CD14-positive monocyte (primary cell): Measurements from ENCODE around the gene ADAMTS4. TPM values are rescaled to one million over a fixed set of nuclear protein-coding genes. Genes with fewer than 3 reads are reported as not detected.
A peak's percentile ranks its signal among the peaks of the same experiment; 100 is the strongest.

Experiments used
- DNase-seq, 3 donors: peaks; one replicate each; pipeline ENCODE4 v3.0.0-alpha.2; 2011 to 2022
- H2AFZ ChIP-seq: 2 replicates; pipeline ENCODE4 v1.6.0; 2012; ENCODE audit warnings: mild to moderate bottlenecking, low read depth, low read length, inconsistent platforms; ENCODE audit not compliant: insufficient read depth, poor library complexity, severe bottlenecking
- H3K27ac ChIP-seq, 2 donors: 1 replicate in 1 of 2; 2 replicates in 1 of 2; pipeline ENCODE4 v1.5.1; 2012 to 2013; ENCODE audit warnings: low read length in 2 of 2, control low read depth in 1 of 2, inconsistent platforms in 1 of 2, low read depth in 1 of 2, mild to moderate bottlenecking in 1 of 2
- H3K27me3 ChIP-seq, 2 donors: one replicate each; pipeline versions ENCODE4 v1.6.0 to v1.6.1; 2011 to 2013; ENCODE audit warnings: low read length in 2 of 2; ENCODE audit not compliant: control insufficient read depth in 2 of 2, insufficient read depth in 2 of 2
- H3K36me3 ChIP-seq, 2 donors: replicated peaks in 1 of 2; 1 replicate in 1 of 2; 2 replicates in 1 of 2; pipeline versions ENCODE4 v1.5.1 to v1.6.1; 2012 to 2013; ENCODE audit warnings: low read length in 2 of 2, control low read depth in 1 of 2, inconsistent platforms in 1 of 2, mild to moderate bottlenecking in 1 of 2; ENCODE audit not compliant: insufficient read depth in 2 of 2, control insufficient read depth in 1 of 2
- H3K4me1 ChIP-seq, 2 donors: 1 replicate in 1 of 2; 2 replicates in 1 of 2; pipeline versions ENCODE4 v1.5.1 to v1.6.1; 2012 to 2013; ENCODE audit warnings: low read length in 2 of 2, control low read depth in 1 of 2, inconsistent platforms in 1 of 2, mild to moderate bottlenecking in 1 of 2, moderate library complexity in 1 of 2; ENCODE audit not compliant: insufficient read depth in 2 of 2, control insufficient read depth in 1 of 2
- H3K4me2 ChIP-seq: replicated peaks from 2 replicates; pipeline ENCODE3; 2012; ENCODE audit warnings: low read length, moderate library complexity, mild to moderate bottlenecking; ENCODE audit not compliant: poor library complexity, severe bottlenecking; ENCODE audit errors: extremely low read depth
- H3K4me3 ChIP-seq, 3 experiments: fragments of 200-600 bp in 1 of 3; sonication (generic) in 1 of 3; replicated peaks in 1 of 3; 1 replicate in 2 of 3; 2 replicates in 1 of 3; pipeline ENCODE4 v1.5.1; 2011 to 2013; ENCODE audit warnings: low read length in 3 of 3, mild to moderate bottlenecking in 3 of 3, control low read depth in 2 of 3, low read depth in 2 of 3, inconsistent platforms in 1 of 3, moderate library complexity in 1 of 3
- H3K79me2 ChIP-seq: 2 replicates; pipeline ENCODE4 v1.6.0; 2012; ENCODE audit warnings: mild to moderate bottlenecking, control low read depth, inconsistent platforms, low read length, moderate library complexity; ENCODE audit not compliant: insufficient read depth
- H3K9ac ChIP-seq: 2 replicates; pipeline ENCODE4 v1.6.0; 2017; ENCODE audit warnings: low read length, mild to moderate bottlenecking; ENCODE audit not compliant: insufficient read depth, poor library complexity, severe bottlenecking
- H3K9me3 ChIP-seq, 2 donors: replicated peaks in 1 of 2; 1 replicate in 1 of 2; 2 replicates in 1 of 2; pipeline versions ENCODE4 v1.5.1 to v1.6.1; 2012 to 2013; ENCODE audit warnings: low read length in 2 of 2, control low read depth in 1 of 2; ENCODE audit not compliant: control insufficient read depth in 1 of 2, insufficient read depth in 1 of 2
- H4K20me1 ChIP-seq: 2 replicates; pipeline ENCODE4 v1.6.0; 2012; ENCODE audit warnings: mild to moderate bottlenecking, low read length, control low read depth, moderate library complexity; ENCODE audit not compliant: insufficient read depth
- H3K27ac Mint-ChIP-seq, 7 donors: one replicate each; pipeline ENCODE4 v1.8.0; 2020; ENCODE audit warnings: mild to moderate bottlenecking in 7 of 7, mixed read lengths in 7 of 7, moderate library complexity in 6 of 7, inconsistent platforms in 2 of 7
- H3K27me3 Mint-ChIP-seq, 3 donors: one replicate each; pipeline ENCODE4 v1.8.0; 2021 to 2022; ENCODE audit warnings: low read depth in 3 of 3, mild to moderate bottlenecking in 3 of 3, mixed read lengths in 3 of 3, moderate library complexity in 3 of 3, inconsistent platforms in 1 of 3
- H3K36me3 Mint-ChIP-seq, 2 donors: one replicate each; pipeline ENCODE4 v1.8.0; 2020; ENCODE audit warnings: mixed read lengths in 2 of 2, inconsistent platforms in 1 of 2, mild to moderate bottlenecking in 1 of 2
- H3K4me1 Mint-ChIP-seq: one replicate; pipeline ENCODE4 v1.8.0; 2020; ENCODE audit warnings: mild to moderate bottlenecking, mixed read lengths
- H3K4me3 Mint-ChIP-seq, 2 donors: one replicate each; pipeline ENCODE4 v1.8.0; 2020; ENCODE audit warnings: mild to moderate bottlenecking in 2 of 2, mixed read lengths in 2 of 2, moderate library complexity in 1 of 2
- H3K9me3 Mint-ChIP-seq, 7 donors: one replicate each; pipeline ENCODE4 v1.8.0; 2020 to 2022; ENCODE audit warnings: mixed read lengths in 7 of 7, mild to moderate bottlenecking in 6 of 7, moderate library complexity in 6 of 7, inconsistent platforms in 2 of 7
- WGBS: methylation state at CpG from one replicate; pipeline ENCODE4 v1.1.5; 2013; ENCODE audit warnings: missing lambda C conversion rate; ENCODE audit not compliant: insufficient coverage; 5-methylcytosine and 5-hydroxymethylcytosine counted together
- intact Hi-C, 2 donors: fragments of 100-400 bp; cut with micrococcal nuclease; formaldehyde crosslinking; loops; one replicate each; pipeline versions ENCODE4 v1.15.0 to v1.15.1; 2023
- polyA plus RNA-seq, 3 donors: library from polyadenylated mRNA; depleted of rRNA in 1 of 3; unstranded in 2 of 3; stranded (reverse) in 1 of 3; fragments of 300-500 nt in 2 of 3; fragments of >200 nt in 1 of 3; fragmentation: Illumina TruSeq in 2 of 3; gene quantifications; 1 replicate in 2 of 3; 2 replicates in 1 of 3; pipeline ENCODE4 v1.2.3, GENCODE V29; 2012 to 2021
- TF ChIP-seq, protein P1 (sequence below): fragments of 200-600 bp; IDR thresholded peaks from one replicate; pipeline ENCODE4 v1.8.0; 2022; ENCODE audit warnings: antibody characterized with exemption, mild to moderate bottlenecking

ADAMTS4 gene
- polyA plus RNA-seq, 3 donors = 0.01 to 0.04 TPM; not detected in 1

DNA sequence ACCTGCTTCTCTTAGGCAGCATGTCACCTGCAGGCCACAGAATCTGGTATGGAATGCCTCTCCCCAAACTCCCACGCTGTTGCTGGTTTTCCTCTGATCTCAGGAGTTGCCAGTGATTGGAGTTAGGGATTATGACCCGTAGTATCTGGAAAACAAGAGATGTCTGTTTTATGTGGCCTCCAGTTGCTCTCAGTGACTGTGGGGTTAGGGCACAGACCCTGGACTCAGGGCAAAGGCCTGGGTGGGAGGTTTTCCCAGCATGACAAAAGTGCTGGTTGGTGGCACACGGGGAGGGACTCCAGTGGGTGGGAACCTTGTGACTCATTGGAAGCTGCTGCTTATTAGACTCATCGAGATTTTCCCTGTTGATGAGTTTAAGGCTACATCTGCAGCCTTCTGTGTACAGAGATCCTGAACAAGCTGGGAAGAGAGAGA, 39.2 kb upstream of the ADAMTS4 start, which contains the start of gene NR1I3:
Gene NR1I3 (minus strand): TSS at position 165 of the 435 bp plus-strand sequence. CDS start 1,638 bp downstream, outside the sequence.
- Histone ChIP-seq H3K4me1 (peaks cover 6 to 13% of the 10 kb centered on the region in 2 donors), H3K4me3 (no peak within 1 kb of the TSS), H3K9ac (no peak within 1 kb of the TSS), H3K27me3 (no peaks in the 10 kb centered on the region), H4K20me1 (no peaks in the 10 kb centered on the region), H3K36me3 (no peaks in the 10 kb centered on the region), H3K4me2 (no peak within 1 kb of the TSS), H3K27ac (no peak within 1 kb of the TSS), H3K79me2 (no peaks in the 10 kb centered on the region), H3K9me3 (no peaks in the 10 kb centered on the region), H2AFZ (no peak within 1 kb of the TSS)
- peak within 1 kb of the TSS in 1 of 7 donors; percentile 34 for H3K27ac Mint-ChIP-seq
- H3K4me1 Mint-ChIP-seq = peaks cover 12% of the 10 kb centered on the region
- no peaks in the 10 kb centered on the region for H3K36me3 Mint-ChIP-seq
- intact Hi-C loops = no loop called here
- no peaks in the 10 kb centered on the region for H3K9me3 Mint-ChIP-seq
- WGBS = 82% methylated on average over 3 of the region's 4 CpGs
- peak in 1 of 3 donors; percentile 13 for DNase-seq
- peaks cover 0 to 6% (median 0%) of the 10 kb centered on the region in 3 donors for H3K27me3 Mint-ChIP-seq
- TF ChIP-seq, protein P1, sequence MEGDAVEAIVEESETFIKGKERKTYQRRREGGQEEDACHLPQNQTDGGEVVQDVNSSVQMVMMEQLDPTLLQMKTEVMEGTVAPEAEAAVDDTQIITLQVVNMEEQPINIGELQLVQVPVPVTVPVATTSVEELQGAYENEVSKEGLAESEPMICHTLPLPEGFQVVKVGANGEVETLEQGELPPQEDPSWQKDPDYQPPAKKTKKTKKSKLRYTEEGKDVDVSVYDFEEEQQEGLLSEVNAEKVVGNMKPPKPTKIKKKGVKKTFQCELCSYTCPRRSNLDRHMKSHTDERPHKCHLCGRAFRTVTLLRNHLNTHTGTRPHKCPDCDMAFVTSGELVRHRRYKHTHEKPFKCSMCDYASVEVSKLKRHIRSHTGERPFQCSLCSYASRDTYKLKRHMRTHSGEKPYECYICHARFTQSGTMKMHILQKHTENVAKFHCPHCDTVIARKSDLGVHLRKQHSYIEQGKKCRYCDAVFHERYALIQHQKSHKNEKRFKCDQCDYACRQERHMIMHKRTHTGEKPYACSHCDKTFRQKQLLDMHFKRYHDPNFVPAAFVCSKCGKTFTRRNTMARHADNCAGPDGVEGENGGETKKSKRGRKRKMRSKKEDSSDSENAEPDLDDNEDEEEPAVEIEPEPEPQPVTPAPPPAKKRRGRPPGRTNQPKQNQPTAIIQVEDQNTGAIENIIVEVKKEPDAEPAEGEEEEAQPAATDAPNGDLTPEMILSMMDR = no peak
- H3K4me3 Mint-ChIP-seq = no peak within 1 kb of the TSS

DNA sequence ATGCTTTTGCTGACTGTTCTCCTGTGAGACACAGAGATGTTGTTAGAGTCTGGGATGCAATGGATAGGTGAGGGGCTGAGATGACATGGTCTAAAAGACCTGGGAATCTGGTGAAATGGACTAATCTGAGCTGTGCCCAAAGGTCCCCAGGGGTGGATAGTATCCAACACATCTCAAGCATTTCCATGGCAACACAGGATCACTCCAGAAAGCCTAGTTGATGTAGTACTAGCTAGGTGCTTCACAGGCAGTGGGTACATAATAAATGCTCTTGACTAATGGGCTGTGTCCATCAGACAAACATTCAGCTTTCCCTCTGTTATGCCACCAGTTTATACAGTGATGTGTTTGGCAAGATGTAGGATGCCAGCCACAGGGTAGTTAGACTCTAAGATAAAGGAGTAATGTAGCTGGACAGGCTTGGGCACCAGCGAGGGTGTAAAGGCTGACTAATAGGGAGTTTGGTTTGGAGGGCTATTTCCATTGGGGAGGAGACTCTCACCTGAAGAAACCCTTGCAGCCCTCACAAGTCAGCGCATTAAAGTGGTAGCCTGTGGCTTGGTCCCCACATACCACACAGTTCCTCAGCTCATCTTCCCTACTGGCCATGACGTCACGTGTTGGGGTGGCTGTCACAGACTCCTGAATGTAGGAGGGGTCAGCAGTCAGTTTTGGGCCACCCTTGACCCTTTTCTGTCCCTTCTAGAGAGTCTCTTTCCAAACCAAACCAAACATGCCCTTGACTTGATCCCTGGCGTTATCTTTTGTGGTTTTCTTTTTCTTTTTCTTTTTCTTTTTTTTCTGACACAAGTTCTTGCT, 37.3 kb upstream of the ADAMTS4 start:
- WGBS = 76% methylated on average over 3 of the region's 5 CpGs
- Mint-ChIP-seq H3K4me3 (peak overlapping the region in 1 of 2 donors; percentile 63), H3K9me3 (no peaks in the 10 kb centered on the region), H3K27ac (no peak overlapping the region), H3K36me3 (no peaks in the 10 kb centered on the region), H3K27me3 (peaks cover 0 to 6% (median 0%) of the 10 kb centered on the region in 3 donors), H3K4me1 (no peaks in the 10 kb centered on the region)
- Histone ChIP-seq H3K4me2 (no peak overlapping the region), H3K27ac (no peak overlapping the region), H3K79me2 (no peaks in the 10 kb centered on the region), H3K4me1 (no peaks in the 10 kb centered on the region), H3K9me3 (no peaks in the 10 kb centered on the region), H3K36me3 (no peaks in the 10 kb centered on the region), H3K9ac (no peak overlapping the region), H4K20me1 (no peaks in the 10 kb centered on the region), H3K27me3 (no peaks in the 10 kb centered on the region), H3K4me3 (no peak overlapping the region), H2AFZ (no peak overlapping the region)
- intact Hi-C loops = no loop called here
- no peak for DNase-seq
- TF ChIP-seq, protein P1 = no peak
